BLaER1 treated with 17β-estradiol and CSF1 and Interleukin-3, amounts not matched to agents 10 nM and 100 nM (cell line): ENCODE data around the gene PIGK.

ENCODE experiments used
- H3K27ac ChIP-seq, 11 experiments: shearing (Covaris generic); formaldehyde crosslinking; 2 replicates each; pipeline ENCODE4 v1.8.1; 2022
- H3K27me3 ChIP-seq, 11 experiments: shearing (Covaris generic); formaldehyde crosslinking; 2 replicates each; pipeline ENCODE4 v1.8.1; 2022
- H3K36me3 ChIP-seq, 11 experiments: shearing (Covaris generic); formaldehyde crosslinking; 2 replicates each; pipeline ENCODE4 v1.8.1; 2022
- H3K4me1 ChIP-seq, 10 experiments: shearing (Covaris generic); formaldehyde crosslinking; 2 replicates each; pipeline ENCODE4 v1.8.1; 2022
- H3K4me2 ChIP-seq, 11 experiments: shearing (Covaris generic); formaldehyde crosslinking; 2 replicates each; pipeline ENCODE4 v1.8.1; 2022
- H3K4me3 ChIP-seq, 10 experiments: shearing (Covaris generic); formaldehyde crosslinking; 2 replicates each; pipeline ENCODE4 v1.8.1; 2022
- H3K9ac ChIP-seq, 11 experiments: shearing (Covaris generic); formaldehyde crosslinking; 2 replicates each; pipeline ENCODE4 v1.8.1; 2022
- H3K9me3 ChIP-seq, 11 experiments: shearing (Covaris generic); formaldehyde crosslinking; replicated peaks in 1 of 11; 2 replicates each; pipeline ENCODE4 v1.8.1; 2022
- H4K20me1 ChIP-seq, 11 experiments: shearing (Covaris generic); formaldehyde crosslinking; 2 replicates each; pipeline ENCODE4 v1.8.1; 2022
- Cebpa-rat ChIP-seq, 11 experiments: shearing (Covaris generic); IDR thresholded peaks; 2 replicates each; pipeline ENCODE4 v1.8.1; 2022

PIGK gene

DNA sequence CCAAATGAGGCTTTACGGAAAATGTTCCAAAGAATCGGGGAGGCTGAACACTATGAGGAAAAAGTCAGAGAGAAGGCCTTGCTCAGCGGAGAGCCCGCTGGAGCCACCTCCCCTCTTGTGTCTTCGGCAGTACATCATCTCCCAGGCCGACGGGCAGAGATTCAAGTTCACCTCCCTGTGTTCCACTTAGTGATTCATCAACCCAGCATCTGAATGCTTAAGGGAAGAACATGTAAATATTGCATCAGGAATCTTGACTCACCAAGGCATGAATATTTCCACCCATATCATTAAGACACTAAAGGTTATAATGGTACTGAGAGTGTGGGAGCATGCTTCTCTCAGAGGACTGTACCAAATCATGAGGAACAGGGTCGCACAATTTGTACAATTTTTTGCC lies 179.5 kb downstream of the PIGK start:
- H3K4me1 ChIP-seq: peaks cover 0 to 16% (median 0%) of the 10 kb centered on the region in 10 experiments; a peak in 6 of 20 replicates
- no peak overlapping the region for H3K4me2 ChIP-seq
- H3K4me3 ChIP-seq: no peak overlapping the region
- no peaks in the 10 kb centered on the region for H4K20me1 ChIP-seq
- H3K27ac ChIP-seq: no peak overlapping the region
- no peaks in the 10 kb centered on the region for H3K36me3 ChIP-seq
- no peak for TF ChIP-seq Cebpa-rat (IDR thresholded peaks at IDR 0.05)
- no peak overlapping the region for H3K9ac ChIP-seq
- H3K9me3 ChIP-seq: peaks cover 0 to 5% (median 0%) of the 10 kb centered on the region in 11 experiments; a peak in 2 of 22 replicates
- no peaks in the 10 kb centered on the region for H3K27me3 ChIP-seq

DNA sequence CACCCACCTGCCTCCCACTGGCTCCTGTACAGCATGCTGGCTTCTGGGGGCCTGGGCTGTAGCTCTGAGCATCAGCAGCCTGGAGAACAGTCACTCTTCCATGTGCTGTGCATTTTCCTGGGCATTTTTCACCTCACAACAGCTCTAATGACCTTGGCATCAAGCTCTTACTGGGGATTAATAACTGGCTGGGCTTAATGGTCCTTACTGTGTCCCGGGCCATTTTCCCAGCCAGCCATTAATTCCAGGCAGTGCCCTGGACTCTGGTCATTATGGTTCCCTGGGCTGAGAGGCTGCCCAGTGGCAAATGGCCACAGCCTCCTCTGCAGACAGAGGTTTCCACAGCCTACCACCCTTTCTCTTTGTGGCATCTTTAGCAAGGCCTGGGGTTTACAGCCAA lies 180.1 kb downstream of the PIGK start:
- no peaks in the 10 kb centered on the region for H4K20me1 ChIP-seq
- no peak overlapping the region for H3K4me2 ChIP-seq
- no peaks in the 10 kb centered on the region for H3K27me3 ChIP-seq
- peaks cover 0 to 5% (median 0%) of the 10 kb centered on the region in 11 experiments; a peak in 2 of 22 replicates for H3K9me3 ChIP-seq
- no peak overlapping the region for H3K27ac ChIP-seq
- no peaks in the 10 kb centered on the region for H3K36me3 ChIP-seq
- peaks cover 0 to 16% (median 0%) of the 10 kb centered on the region in 10 experiments; a peak in 6 of 20 replicates for H3K4me1 ChIP-seq
- no peak overlapping the region for H3K4me3 ChIP-seq
- H3K9ac ChIP-seq: no peak overlapping the region
- no peak for TF ChIP-seq Cebpa-rat (IDR thresholded peaks at IDR 0.05)
